Measurements from ENCODE around the gene HAO2. TPM values are rescaled to one million over a fixed set of nuclear protein-coding genes. Genes with fewer than 3 reads are reported as not detected.

The HAO2 gene
- total RNA-seq, 4 donors from 2014 or later: 0.30 to 7.0 (median 2.7) TPM

DNA sequence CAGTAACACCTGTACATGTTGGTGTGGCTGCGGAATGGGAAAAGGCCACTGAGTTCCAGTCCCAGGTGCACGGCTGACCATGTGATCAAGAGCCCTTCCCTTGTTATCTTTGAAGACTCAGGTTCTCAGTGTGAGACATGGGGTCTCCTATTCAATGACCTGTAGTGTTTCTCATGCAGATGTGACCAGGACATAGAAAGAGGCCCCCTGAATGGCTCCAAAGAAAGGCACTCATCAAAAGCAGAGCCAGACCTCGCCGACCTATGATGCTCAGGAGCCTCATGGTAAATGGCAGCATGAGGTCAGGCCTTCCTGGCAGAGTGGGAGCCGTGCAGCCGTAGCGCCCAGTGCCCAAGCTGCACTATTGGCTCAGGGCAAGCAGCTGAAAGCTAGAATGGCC lies 42.3 kb upstream of the HAO2 start:
- no peak for TF ChIP-seq POLR2A (IDR thresholded peaks at IDR 0.05)
- intact Hi-C loops (cut with DNase I; ENCODE audit: low total_unique reads): no loop called here
- DNase-seq (ENCODE audit: low spot score in 2 of 2): no peak
- H3K4me3 ChIP-seq (ENCODE audit: low read depth, poor library complexity, severe bottlenecking): no peak overlapping the region
- WGBS, 2 donors: 93 to 96% methylated on average over 7 of the region's 7 CpGs

DNA sequence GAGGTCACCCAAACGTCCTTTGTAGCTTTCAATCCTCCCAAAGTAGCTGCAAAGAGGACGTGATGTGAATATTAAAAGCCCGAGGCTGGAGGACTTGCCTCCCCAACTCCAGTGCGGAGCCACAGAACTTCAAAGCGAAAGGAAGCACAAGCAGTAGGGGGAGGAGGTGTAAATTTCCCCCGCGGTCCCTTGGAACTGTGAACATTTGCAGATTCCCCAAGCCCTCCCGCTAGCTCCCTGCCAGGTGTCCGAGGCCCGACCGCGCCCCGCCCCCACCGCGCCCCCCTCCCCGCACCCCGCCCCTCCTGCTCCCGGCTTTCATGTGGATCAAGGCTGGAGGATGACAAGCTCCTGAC lies 41.5 kb upstream of the HAO2 start:
- no peak overlapping the region for H3K4me3 ChIP-seq (ENCODE audit: low read depth, poor library complexity, severe bottlenecking)
- TF ChIP-seq, protein P1, sequence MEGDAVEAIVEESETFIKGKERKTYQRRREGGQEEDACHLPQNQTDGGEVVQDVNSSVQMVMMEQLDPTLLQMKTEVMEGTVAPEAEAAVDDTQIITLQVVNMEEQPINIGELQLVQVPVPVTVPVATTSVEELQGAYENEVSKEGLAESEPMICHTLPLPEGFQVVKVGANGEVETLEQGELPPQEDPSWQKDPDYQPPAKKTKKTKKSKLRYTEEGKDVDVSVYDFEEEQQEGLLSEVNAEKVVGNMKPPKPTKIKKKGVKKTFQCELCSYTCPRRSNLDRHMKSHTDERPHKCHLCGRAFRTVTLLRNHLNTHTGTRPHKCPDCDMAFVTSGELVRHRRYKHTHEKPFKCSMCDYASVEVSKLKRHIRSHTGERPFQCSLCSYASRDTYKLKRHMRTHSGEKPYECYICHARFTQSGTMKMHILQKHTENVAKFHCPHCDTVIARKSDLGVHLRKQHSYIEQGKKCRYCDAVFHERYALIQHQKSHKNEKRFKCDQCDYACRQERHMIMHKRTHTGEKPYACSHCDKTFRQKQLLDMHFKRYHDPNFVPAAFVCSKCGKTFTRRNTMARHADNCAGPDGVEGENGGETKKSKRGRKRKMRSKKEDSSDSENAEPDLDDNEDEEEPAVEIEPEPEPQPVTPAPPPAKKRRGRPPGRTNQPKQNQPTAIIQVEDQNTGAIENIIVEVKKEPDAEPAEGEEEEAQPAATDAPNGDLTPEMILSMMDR (IDR thresholded peaks at IDR 0.05): no peak
- TF ChIP-seq POLR2A (IDR thresholded peaks at IDR 0.05): no peak
- 3 to 6% methylated on average over 12 to 14 of the region's 18 CpGs for WGBS, 2 donors
- intact Hi-C loops (cut with DNase I; ENCODE audit: low total_unique reads): no loop called here
- DNase-seq (ENCODE audit: low spot score in 2 of 2): no peak

DNA sequence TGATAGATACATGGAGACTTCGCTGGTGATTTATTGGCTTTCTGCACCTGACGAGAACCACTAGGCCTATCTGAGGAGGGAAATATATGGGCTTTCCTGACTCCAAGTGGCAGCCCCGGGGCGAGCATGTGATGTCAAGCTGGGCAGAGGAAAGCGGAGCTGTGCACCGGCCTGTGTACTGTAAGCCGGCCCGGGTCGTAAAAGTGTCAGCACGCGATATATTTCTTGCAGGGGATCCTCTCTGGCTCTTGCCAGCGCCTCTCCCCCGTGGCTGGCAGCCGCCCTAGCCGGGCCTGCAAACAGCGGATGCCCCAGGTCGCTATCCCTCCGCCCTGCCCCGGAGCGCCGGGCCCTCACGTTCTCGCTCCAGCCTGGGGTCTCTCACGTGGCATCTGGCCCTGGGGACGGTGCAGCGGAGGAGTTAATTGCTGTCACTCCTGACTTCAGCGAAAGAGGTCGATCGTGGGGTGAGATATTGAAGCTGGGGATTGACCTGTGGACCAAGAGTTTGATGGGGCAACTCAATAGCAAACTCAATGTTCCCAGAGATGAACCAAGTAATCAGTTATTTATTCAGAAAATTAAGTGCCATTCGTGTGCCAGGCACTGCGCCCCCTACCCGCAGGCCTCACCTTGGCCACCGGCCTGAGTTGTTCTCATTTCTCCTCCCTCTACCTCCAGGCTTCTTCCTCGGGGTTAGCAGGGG lies 41.0 kb upstream of the HAO2 start:
- intact Hi-C loops (cut with DNase I; ENCODE audit: low total_unique reads): no loop called here

DNA sequence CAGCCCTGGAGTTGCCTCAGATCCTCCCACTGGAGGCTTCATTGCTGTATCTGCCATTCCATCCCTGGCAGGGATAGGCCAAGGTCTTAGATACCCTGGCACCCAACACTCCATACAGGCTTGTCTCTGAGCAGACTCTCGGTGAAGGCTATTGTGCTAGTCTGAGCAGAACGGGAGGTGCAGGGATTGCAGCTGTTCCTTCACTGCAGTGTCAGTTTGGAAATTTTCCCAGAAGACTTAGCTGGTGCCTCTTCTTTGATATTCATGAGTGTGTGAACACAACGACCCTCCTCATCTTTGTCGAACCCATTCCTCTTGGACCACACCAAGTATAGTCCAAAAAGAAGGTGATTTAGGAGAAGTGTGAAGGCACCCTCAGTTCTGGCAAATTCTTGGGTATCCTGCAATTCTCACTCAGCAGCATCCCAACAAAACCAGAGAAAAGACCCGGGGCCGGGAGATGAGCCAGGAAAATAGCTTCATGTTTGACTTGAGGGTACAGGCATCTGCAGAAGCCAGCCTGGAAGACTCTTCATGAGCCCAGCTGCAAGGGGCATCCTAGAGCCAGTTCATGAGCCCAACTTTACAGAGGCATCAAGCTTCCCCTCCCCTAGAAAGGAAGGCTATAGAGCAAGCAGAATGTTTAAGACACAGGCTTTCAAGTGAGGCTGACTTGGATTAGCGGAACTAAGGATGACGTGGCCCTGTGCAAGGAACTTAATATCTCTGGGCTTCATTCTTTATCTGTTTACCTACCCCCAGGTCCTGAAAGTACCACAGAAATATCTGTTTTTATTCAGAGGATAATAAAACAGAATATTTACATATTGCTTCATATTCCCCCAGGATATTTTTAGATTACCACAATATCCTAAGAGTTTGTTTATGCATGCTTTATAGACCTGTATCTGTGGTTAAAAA lies 38.8 kb upstream of the HAO2 start:
- no peak overlapping the region for H3K4me3 ChIP-seq (ENCODE audit: low read depth, poor library complexity, severe bottlenecking)
- 63 to 66% methylated on average over 8 of the region's 8 CpGs for WGBS, 2 donors
- intact Hi-C loops (cut with DNase I; ENCODE audit: low total_unique reads): no loop called here
- no peak for DNase-seq (ENCODE audit: low spot score in 2 of 2)
- TF ChIP-seq, protein P1 (IDR thresholded peaks at IDR 0.05): no peak
- no peak for TF ChIP-seq POLR2A (IDR thresholded peaks at IDR 0.05)

More for the DNA sequence above, 41.0 kb upstream of the HAO2 start:
- DNase-seq (ENCODE audit: low spot score in 2 of 2): peak in 1 of 2 donors; percentile 32
- 5 to 7% methylated on average over 32 to 33 of the region's 34 CpGs for WGBS, 2 donors
- no peak for TF ChIP-seq POLR2A (IDR thresholded peaks at IDR 0.05)
- TF ChIP-seq, protein P1 (IDR thresholded peaks at IDR 0.05): no peak
- no peak overlapping the region for H3K4me3 ChIP-seq (ENCODE audit: low read depth, poor library complexity, severe bottlenecking)

DNA sequence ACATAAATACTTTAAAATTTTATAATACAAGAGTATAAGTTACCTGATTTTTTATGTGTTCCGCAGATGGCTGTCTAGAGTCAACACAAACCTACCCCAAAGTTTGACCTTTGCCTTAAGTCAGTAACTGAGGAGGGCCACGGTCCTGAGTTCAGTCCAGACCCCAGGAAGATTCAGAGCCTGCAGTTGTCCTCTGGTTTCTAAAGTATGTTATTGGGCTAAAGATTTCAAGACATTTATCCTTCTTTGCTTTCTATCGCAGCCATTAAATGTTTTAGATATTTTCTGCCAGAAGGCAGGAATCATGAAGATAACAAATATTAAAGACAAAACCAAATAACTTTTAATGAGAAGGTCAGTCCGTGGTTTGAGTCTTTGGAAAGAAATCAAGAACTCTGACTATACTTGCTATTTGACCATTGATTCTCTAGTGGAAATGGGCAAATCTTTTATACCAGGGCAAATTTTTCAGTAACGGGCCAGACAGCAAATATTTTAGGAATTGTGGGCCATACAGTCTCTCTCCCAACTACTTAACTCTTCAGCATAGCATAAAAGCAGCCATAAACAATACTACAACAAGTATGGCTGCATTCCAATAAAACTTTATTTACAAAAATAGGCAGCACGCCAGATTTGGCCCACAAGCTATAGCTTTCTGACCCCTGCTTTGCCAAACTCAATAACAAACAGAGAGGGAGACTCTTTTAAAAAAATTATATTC lies 38.0 kb upstream of the HAO2 start:
- intact Hi-C loops (cut with DNase I; ENCODE audit: low total_unique reads): no loop called here
- TF ChIP-seq, protein P1 (IDR thresholded peaks at IDR 0.05): no peak
- no peak for TF ChIP-seq POLR2A (IDR thresholded peaks at IDR 0.05)
- no peak for DNase-seq (ENCODE audit: low spot score in 2 of 2)
- WGBS, 2 donors: 80 to 85% methylated on average over 6 of the region's 6 CpGs
- H3K4me3 ChIP-seq (ENCODE audit: low read depth, poor library complexity, severe bottlenecking): no peak overlapping the region

DNA sequence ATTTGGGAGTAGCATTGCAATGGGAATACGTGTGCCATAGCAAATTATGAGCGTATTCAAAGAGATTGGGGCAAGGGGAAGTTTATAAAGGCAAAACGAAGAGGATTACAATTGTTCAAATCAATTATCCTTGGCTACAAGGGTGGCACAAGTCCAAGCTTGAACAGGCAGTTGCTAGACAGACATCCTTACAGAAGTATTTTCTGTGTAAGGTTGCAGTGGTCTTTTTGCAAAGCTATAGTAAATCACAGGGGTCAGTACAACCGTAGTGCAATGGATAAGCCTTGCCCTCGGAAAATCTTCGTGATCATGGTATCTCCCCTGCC lies 37.4 kb upstream of the HAO2 start:
- H3K4me3 ChIP-seq (ENCODE audit: low read depth, poor library complexity, severe bottlenecking): no peak overlapping the region
- no peak for DNase-seq (ENCODE audit: low spot score in 2 of 2)
- WGBS, 2 donors: 89% methylated on average over 6 of the region's 6 CpGs
- intact Hi-C loops (cut with DNase I; ENCODE audit: low total_unique reads): no loop called here
- TF ChIP-seq, protein P1 (IDR thresholded peaks at IDR 0.05): no peak
- no peak for TF ChIP-seq POLR2A (IDR thresholded peaks at IDR 0.05)

Measured in lower leg skin (tissue), 4 donors.